ENCODE data around the gene SELENOF.
"Not testable (repeated sequence)": the region's sequence is repeated elsewhere in the genome, so short reads cannot be mapped to it uniquely, and the experiment has no call there.

Gene SELENOF

GRCh38 chr1:86856196-86856595, 57.7 kb downstream of the SELENOF start:
- DNase-seq: no peak

DNA sequence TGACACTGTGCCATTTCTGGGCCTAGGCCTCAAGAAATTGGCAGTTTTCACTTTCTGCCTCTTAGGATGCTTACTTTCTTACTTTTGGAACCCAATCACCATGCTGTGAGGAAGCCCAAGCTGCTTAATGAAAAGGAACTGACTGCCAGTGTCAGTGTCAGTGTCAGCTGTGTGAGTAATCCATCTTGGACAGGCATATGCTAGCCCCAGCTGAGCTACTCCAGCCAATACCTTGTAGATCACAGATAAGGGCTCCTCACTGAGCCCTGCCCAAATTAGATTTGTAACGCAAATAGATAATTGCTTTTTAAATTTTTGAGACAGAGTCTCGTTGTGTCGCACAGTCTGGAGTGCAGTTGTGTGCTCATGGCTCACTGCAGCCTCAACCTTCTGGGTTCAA, 59.6 kb downstream of the SELENOF start:
- DNase-seq: no peak

GRCh38 chr1:86852782-86853408, 61.0 kb downstream of the SELENOF start:
- no peak for DNase-seq

- DNase-seq: no peak
Measured at GRCh38 chr1:86852289-86852688, 61.6 kb downstream of the SELENOF start.

DNA sequence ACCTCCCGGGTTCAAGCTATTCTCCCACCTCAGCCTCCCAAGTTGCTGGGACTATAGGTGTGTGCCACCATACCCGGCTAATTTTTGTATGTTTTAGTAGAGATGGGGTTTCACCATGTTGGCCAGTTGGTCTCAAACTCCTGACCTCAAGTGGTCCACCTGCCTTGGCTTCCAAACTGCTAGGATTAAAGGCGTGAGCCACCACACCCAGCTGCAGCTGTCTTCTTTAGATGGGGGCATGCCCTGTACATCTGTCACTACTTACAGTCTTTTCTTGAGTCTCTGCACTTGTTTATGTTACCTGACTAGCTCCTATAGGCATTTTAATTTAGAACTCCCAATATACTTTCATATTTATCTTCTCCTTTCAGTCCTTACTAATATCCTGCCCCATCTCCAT, 64.2 kb downstream of the SELENOF start:
- no peak for DNase-seq

GRCh38 chr1:86848654-86849053, 65.3 kb downstream of the SELENOF start:
- DNase-seq: no peak

- DNase-seq: no peak
Measured at GRCh38 chr1:86846164-86846647, 67.7 kb downstream of the SELENOF start.

DNA sequence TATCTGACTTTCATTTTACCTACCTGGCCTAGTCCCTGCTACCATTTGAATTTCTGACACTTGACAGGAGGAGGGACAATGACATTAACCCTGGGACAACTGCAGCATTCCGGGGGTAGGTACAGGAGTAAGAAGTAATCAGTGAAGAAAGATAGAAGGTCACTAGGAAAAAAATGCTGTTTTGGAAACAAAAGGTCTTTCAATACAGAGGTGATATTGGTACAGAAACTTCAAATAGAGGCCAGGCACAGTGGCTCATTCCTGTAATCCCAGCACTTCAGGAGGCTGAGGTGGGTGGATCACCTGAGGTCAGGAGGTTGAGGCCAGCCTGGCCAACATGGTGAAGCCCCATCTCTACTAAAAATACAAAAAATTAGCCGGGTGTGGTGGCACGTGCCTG, 68.4 kb downstream of the SELENOF start:
- DNase-seq: no peak

DNA sequence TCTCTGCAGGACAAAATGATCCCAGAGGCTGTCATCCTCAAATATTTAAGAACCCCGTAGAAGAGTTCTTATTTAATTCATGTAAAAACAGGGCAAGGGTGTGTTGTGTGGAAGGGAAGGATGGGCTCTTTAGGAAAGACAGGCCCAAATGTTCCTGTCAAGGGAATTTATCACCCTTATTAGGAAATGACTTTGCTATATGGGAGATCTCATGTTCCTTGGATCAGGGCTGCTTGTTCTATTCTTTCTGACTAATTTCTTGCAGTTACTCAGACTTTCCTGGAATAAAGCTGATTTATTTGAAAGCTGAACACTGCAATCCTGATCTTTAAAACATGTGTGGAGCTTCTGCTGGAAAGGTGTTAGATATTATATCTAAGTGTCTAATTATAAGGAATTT, 72.8 kb downstream of the SELENOF start:
- DNase-seq: no peak

DNA sequence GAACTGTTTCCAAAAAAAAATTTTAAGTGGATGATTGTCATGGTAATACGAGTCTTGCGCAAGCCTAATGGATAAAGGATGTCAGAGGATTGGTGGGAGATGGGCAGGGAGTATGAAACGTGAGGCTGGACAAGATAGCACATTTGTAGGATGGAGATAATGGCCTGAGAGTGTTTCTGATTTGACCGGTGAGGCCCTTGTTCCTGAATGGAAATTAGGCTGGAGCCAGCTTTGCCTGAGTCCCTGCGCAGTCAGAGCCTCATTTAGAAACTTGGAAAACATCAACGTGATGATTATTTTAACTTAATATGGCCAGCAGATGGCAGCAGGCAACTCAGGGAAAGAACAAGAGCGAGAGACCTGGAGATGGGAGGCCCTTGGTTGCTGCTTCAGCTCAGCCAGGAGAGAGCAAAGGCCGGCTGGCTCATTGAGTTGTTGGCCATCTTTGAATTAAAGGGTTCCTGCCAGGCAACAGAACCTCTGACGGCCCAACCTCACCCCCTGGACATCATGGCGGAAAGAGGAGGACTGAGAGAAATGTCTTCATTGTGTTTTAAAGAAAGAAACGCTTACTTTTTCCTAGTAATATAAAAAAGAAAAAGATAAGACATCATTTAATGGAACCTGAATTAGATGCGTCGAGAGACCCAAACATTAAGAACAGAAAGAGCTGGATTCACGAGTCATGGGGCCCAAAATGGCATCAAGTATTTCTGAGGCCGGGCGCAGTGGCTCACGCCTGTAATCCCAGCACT, 80.3 kb downstream of the SELENOF start:
- peak; percentile 68 for DNase-seq

DNA sequence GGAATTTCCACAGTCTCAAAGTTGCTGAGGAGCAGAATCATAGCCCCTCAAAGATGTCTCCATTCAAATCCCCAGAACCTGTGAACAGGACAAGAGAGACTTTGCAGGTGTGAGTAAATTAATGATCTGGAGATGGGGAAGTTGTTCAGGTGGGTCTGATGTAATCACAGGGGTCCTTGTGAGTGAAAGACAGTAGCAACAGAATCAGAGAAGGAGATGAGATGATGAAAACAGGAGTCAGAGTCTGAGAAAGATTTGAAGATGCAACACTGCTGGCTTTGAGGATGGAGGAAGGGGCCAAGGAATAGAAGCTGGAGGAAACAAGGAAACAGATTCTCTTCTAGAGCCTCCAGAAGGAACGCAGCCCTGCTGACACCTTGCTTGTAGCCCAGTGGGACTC, 81.5 kb downstream of the SELENOF start:
- DNase-seq: no peak

DNA sequence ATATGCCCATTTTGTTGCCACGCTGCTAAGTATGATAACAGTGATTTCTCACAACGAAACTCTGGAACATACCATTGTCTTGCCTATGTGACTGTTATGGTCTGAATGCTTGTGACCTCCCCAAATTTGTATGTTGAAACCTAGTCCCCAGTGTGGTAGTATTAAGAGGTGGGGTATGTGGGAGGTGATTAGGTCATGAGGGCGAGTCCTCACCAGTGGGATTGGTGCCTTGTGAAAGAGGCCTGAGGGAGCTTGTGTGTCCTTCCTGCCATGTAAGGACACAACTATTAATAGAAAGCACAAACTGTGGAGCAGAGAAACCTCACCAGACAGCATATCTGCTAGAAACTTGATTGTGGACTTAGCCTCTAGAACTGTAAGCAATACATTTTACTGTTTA, 84.6 kb downstream of the SELENOF start:
- DNase-seq: no peak

DNA sequence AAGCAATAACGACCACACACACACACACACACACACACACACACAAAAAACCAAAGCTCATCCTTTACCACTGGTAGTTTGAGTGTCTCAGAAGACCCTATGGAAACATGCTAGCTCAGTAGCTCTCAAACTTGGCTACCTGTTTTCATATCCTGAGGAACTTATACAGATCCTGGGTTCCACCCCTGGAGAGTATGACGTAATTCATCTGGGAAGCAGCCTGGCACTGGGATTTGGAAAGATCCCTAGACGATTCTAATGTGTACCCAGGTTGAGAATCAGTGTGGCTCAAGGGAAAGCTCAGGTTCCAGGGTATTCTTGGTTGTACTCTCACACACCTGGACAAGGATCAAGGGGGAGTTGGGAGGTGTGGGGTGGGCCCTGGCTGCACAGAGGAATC, 85.9 kb downstream of the SELENOF start:
- no peak for DNase-seq

DNA sequence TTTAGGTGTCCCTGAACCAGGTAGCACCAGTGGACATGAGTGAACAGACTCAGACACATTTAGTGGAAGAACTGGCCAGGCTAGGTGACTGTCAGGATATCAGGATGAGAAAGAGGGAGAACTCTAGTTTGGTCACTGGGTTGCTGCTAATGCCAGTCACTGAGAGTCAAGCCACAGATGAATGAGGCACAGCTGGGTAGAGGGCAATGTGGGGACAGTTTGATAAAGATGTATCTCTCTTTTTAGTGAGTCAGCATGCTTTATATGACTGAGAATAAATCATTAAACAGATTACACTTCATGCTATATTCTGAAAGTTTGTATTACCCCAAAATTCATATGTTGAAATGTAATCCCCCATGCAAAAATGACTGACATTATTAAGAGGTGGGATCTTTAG, 87.1 kb downstream of the SELENOF start:
- DNase-seq: no peak

GRCh38 chr1:86825319-86825718, 88.6 kb downstream of the SELENOF start:
- DNase-seq: no peak

DNA sequence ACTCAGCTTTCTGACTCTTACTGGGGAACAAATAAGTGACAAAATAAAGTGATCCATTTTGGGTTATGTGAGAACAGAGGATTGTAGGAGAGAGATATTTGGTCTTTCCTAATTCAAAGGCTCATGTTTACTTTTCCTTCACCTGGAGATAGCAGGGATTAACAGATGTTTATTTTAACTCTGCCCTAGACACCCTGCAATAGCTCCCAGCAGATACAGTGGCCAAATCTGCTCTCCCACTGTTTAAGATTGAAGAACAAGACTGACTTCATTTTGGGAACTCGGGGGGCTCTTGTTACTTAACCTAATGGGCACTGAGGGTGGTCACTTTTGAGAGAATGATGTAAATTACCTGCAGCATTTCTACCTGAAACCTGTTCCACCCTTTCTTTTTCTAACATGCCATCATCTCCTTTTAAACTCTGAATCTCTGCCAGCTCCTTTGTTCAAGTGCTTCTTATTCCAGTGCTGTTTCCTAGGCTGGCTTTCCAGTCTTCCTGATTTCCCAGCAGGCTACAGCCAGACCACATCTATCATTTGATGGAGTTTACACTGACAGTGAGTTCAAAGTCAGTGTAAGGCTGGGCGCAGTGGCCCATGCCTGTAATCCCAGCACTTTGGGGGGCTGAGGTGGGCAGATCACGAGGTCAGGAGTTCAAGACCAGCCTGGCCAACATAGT, 90.0 kb downstream of the SELENOF start:
- DNase-seq: no peak

DNA sequence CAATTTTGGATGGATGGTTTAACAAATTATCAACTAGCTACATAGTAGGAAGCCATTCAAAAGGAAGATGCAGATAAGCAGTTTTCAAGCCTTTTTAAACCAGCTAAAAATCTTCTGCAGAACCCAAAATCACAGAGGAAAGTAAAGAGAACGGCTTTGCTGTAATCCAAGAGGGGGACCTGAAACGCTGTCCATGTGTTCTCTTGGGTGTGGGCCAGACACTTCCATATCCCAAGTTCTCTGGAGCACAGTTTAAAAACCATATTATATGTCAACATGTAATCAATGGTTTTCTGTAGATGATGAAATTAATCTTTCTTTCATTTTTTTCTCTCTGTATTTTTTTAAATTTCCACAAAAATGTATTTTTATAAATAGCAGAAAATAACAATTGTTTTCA, 90.5 kb downstream of the SELENOF start:
- no peak for DNase-seq

DNA sequence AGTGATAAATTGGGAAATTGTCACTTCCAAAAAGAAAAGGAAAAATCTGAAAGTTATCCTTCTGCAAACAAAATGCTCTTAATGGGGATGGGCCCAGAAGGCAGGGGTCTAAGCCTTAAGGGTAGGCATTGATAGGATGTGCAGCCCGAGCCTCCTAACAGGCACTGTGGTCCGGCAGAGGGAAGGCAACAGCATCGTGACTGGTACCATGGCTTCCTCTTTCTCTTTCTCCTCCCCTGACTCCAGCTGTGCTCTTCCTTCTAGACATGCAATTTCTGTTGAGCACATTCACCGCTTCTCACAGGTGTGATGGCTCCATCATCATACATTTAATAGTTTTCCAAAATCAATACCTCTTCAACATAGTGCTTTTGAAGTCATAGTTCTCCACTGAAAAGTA, 91.5 kb downstream of the SELENOF start:
- no peak for DNase-seq

DNA sequence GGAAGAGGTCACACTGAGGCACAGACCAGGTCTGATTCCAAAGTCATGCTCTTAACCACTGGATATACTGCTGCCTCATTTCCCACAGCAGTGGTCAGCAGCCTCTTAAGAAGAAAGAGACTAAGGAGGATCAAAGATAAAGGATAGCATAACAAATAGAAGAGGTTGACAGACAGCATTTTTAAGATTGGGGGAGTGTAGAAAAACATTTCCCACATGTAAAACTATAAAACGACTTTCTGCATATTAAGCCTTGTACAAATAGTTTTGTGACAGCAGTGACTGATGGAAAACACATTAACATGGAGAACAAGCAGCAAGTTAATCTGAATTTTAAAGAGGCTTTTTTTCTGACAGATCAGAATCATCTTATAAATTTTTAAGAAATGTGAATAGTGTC, 92.0 kb downstream of the SELENOF start:
- no peak for DNase-seq

GRCh38 chr1:86819970-86820369, 94.0 kb downstream of the SELENOF start:
- DNase-seq: not testable (repeated sequence)

DNA sequence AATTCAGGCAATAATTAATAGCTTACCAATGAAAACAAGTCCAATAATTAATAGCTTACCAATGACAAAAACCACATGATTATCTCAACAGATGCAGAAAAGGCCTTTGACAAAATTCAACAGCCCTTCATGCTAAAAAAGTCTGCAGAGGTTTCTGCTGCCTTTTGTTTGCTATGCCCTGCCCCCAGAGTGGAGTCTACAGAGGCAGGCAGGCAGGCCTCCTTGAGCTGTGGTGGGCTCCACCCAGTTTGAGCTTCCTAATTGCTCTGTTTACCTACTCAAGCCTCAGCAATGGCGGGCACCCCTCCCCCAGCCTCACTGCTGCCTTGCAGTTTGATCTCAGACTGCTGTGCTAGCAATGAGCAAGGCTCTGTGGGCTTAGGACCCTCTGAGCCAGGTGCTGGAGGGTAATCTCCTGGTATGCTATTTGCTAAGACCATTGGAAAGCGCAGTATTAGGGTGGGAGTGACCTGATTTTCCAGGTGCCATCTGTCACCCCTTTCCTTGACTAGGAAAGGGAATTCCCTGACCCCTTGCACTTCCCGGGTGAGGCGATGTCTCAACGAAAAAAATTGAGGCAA, 96.6 kb downstream of the SELENOF start:
- DNase-seq: not testable (repeated sequence)

GRCh38 chr1:86814118-86814517, 99.8 kb downstream of the SELENOF start:
- DNase-seq: not testable (repeated sequence)

Measured in CD4-positive, alpha-beta T cell treated with Interleukin-10 for 1 hour (primary cell).